Neural cell (in vitro differentiated cells): Measurements from ENCODE around the gene SLC13A2. TPM values are rescaled to one million over a fixed set of nuclear protein-coding genes. Genes with fewer than 3 reads are reported as not detected.

Experiments used
- H2AFZ ChIP-seq: fragments of 200-600, 300-800 bp; sonication (generic), shearing (Covaris generic); 2 replicates; pipeline ENCODE4 v1.6.0; 2014; ENCODE audit warnings: low read depth, mild to moderate bottlenecking, antibody characterized with exemption, low read length, moderate library complexity
- H3F3A ChIP-seq: fragments of 200-600 bp; shearing (Covaris generic); 2 replicates; pipeline ENCODE4 v1.6.1; 2016; ENCODE audit warnings: mild to moderate bottlenecking, moderate library complexity, mixed read lengths, antibody characterized with exemption, low read length; ENCODE audit not compliant: insufficient read depth, poor library complexity, severe bottlenecking
- H3K27ac ChIP-seq: fragments of 200-600, 300-800 bp; sonication (generic), shearing (Covaris generic); 2 replicates; pipeline ENCODE4 v1.5.1; 2014; ENCODE audit warnings: mild to moderate bottlenecking, low read length, moderate library complexity
- H3K27me3 ChIP-seq: fragments of 300-800, 200-600 bp; sonication (generic), shearing (Covaris generic); 2 replicates; pipeline ENCODE4 v1.6.0; 2014; ENCODE audit warnings: mild to moderate bottlenecking, low read depth, low read length, moderate library complexity; ENCODE audit not compliant: insufficient read depth
- H3K36me3 ChIP-seq: fragments of 300-800, 200-600 bp; sonication (generic), shearing (Covaris generic); 2 replicates; pipeline ENCODE4 v1.5.1; 2014; ENCODE audit warnings: mild to moderate bottlenecking, antibody characterized with exemption, low read length, moderate library complexity; ENCODE audit not compliant: insufficient read depth
- H3K4me2 ChIP-seq: fragments of 300-800, 200-600 bp; sonication (generic), shearing (Covaris generic); 2 replicates; pipeline ENCODE4 v1.6.0; 2014; ENCODE audit warnings: mild to moderate bottlenecking, low read length
- H3K4me3 ChIP-seq: fragments of 300-800, 200-600 bp; sonication (generic), shearing (Covaris generic); 2 replicates; pipeline ENCODE4 v1.5.1; 2014; ENCODE audit warnings: mild to moderate bottlenecking, low read length, moderate library complexity
- H3K79me2 ChIP-seq: fragments of 200-600 bp; shearing (Covaris generic); replicated peaks from 2 replicates; pipeline ENCODE4 v1.6.0; 2014; ENCODE audit warnings: mild to moderate bottlenecking, low read length, moderate library complexity; ENCODE audit not compliant: insufficient read depth
- H3K9ac ChIP-seq: fragments of 300-800, 200-600 bp; sonication (generic), shearing (Covaris generic); 2 replicates; pipeline ENCODE4 v1.6.1; 2016; ENCODE audit warnings: mild to moderate bottlenecking, low read length, mixed read lengths
- H3K9me2 ChIP-seq: fragments of 200-600 bp; shearing (Covaris generic); 2 replicates; pipeline ENCODE4 v1.6.1; 2016; ENCODE audit warnings: mild to moderate bottlenecking, low read length, mixed read lengths; ENCODE audit not compliant: insufficient read depth
- H3K9me3 ChIP-seq: fragments of 200-600, 300-800 bp; sonication (generic), shearing (Covaris generic); 2 replicates; pipeline ENCODE4 v1.6.1; 2016; ENCODE audit warnings: mild to moderate bottlenecking, mixed run types, low read length, moderate library complexity, mixed read lengths
- H4K20me1 ChIP-seq: fragments of 200-600 bp; shearing (Covaris generic); 2 replicates; pipeline ENCODE4 v1.6.1; 2016; ENCODE audit warnings: mild to moderate bottlenecking, mixed run types; ENCODE audit not compliant: insufficient read depth
- CTCF ChIP-seq: fragments of 450-650 bp; IDR thresholded peaks from 2 replicates; pipeline ENCODE4 v1.5.1; 2014; ENCODE audit warnings: antibody characterized with exemption, mild to moderate bottlenecking, moderate library complexity; ENCODE audit not compliant: poor library complexity, severe bottlenecking
- EP300 ChIP-seq: fragments of 450-650 bp; conservative IDR thresholded peaks from 2 replicates; pipeline ENCODE4 v1.6.1; 2014; ENCODE audit warnings: antibody characterized with exemption, mild to moderate bottlenecking, moderate library complexity; ENCODE audit not compliant: poor library complexity, severe bottlenecking
- EZH2 ChIP-seq: fragments of 200-600, 300-800 bp; shearing (Covaris generic), sonication (generic); IDR thresholded peaks from 2 replicates; pipeline ENCODE4 v1.6.1; 2014; ENCODE audit warnings: antibody characterized with exemption, low read length, borderline replicate concordance, mild to moderate bottlenecking; ENCODE audit not compliant: insufficient read depth, poor library complexity, severe bottlenecking
- MXI1 ChIP-seq: fragments of 450-650 bp; conservative IDR thresholded peaks from 2 replicates; pipeline ENCODE4 v1.6.1; 2014; ENCODE audit warnings: antibody characterized with exemption, mild to moderate bottlenecking; ENCODE audit not compliant: poor library complexity, severe bottlenecking
- POLR2AphosphoS5 ChIP-seq: IDR thresholded peaks from 2 replicates; pipeline ENCODE4 v1.6.1; 2012
- RAD21 ChIP-seq: fragments of 450-650 bp; conservative IDR thresholded peaks from 2 replicates; pipeline ENCODE4 v1.6.1; 2014; ENCODE audit warnings: antibody characterized with exemption, mild to moderate bottlenecking, moderate library complexity
- REST ChIP-seq: IDR thresholded peaks from 2 replicates; pipeline ENCODE4 v1.6.1; 2012; ENCODE audit warnings: borderline replicate concordance
- SMC3 ChIP-seq: fragments of 450-650 bp; conservative IDR thresholded peaks from 2 replicates; pipeline ENCODE4 v1.6.1; 2014; ENCODE audit warnings: antibody characterized with exemption, mild to moderate bottlenecking, moderate library complexity; ENCODE audit not compliant: poor library complexity
- TAF1 ChIP-seq: IDR thresholded peaks from 2 replicates; pipeline ENCODE4 v1.6.1; 2012; ENCODE audit warnings: low read depth
- polyA plus RNA-seq: library from polyadenylated mRNA; depleted of rRNA; stranded (reverse); fragments of >200 nt; gene quantifications from 2 replicates; pipeline ENCODE4 v1.2.3, GENCODE V29; 2014

Gene SLC13A2
- polyA plus RNA-seq, 1 donor from 2014 or later, result not detected

- Histone ChIP-seq H3F3A (no peaks in the 10 kb centered on the region), H3K9me3 (no peaks in the 10 kb centered on the region), H4K20me1 (no peaks in the 10 kb centered on the region), H3K9me2 (no peaks in the 10 kb centered on the region), H3K79me2 (no peaks in the 10 kb centered on the region), H2AFZ (no peak overlapping the region), H3K27ac (no peak overlapping the region), H3K4me3 (no peak overlapping the region), H3K36me3 (no peaks in the 10 kb centered on the region), H3K9ac (no peak overlapping the region), H3K4me2 (no peak overlapping the region), H3K27me3 (no peaks in the 10 kb centered on the region)
- TF ChIP-seq TAF1 (no peak), CTCF (no peak), EZH2 (no peak), RAD21 (no peak), SMC3 (no peak), EP300 (no peak), REST (no peak), POLR2AphosphoS5 (no peak), MXI1 (no peak)
Measured at GRCh38 chr17:28533091-28533807, 59.8 kb downstream of the SLC13A2 start.

GRCh38 chr17:28534740-28535375 lies 61.4 kb downstream of the SLC13A2 start:
- H3K27ac ChIP-seq, result no peak overlapping the region
- H3K9me2 ChIP-seq, result no peaks in the 10 kb centered on the region
- H2AFZ ChIP-seq, result no peak overlapping the region
- TF ChIP-seq POLR2AphosphoS5 (no peak), REST (no peak), EZH2 (no peak), TAF1 (no peak), RAD21 (no peak), CTCF (no peak), SMC3 (no peak), MXI1 (no peak), EP300 (no peak)
- no peaks in the 10 kb centered on the region for H3F3A ChIP-seq
- no peaks in the 10 kb centered on the region for H4K20me1 ChIP-seq
- no peaks in the 10 kb centered on the region for H3K9me3 ChIP-seq
- no peaks in the 10 kb centered on the region for H3K79me2 ChIP-seq
- H3K27me3 ChIP-seq, result no peaks in the 10 kb centered on the region
- no peak overlapping the region for H3K4me3 ChIP-seq
- H3K9ac ChIP-seq, result no peak overlapping the region
- no peak overlapping the region for H3K4me2 ChIP-seq
- H3K36me3 ChIP-seq, result no peaks in the 10 kb centered on the region
